ENCODE measurements around the gene ANO8. TPM values are rescaled to one million over a fixed set of nuclear protein-coding genes. Genes with fewer than 3 reads are reported as not detected.
A peak's percentile ranks its signal among the peaks of the same experiment; 100 is the strongest.

Gene ANO8
- total RNA-seq, 1 donor from 2014 or later, result 98.8 TPM

- peaks cover 5% of the 10 kb centered on the region for H3K36me3 Mint-ChIP-seq (ENCODE audit: unreplicated experiment)
- peaks cover 8% of the 10 kb centered on the region for H3K9me3 Mint-ChIP-seq (ENCODE audit: unreplicated experiment)
- peak overlapping the region; percentile 46 for H3K4me3 Mint-ChIP-seq (ENCODE audit: unreplicated experiment)
- H3K27ac Mint-ChIP-seq (ENCODE audit: unreplicated experiment), result no peak overlapping the region
- no peak for DNase-seq
- H3K4me1 Mint-ChIP-seq (ENCODE audit: low read depth, unreplicated experiment), result peaks cover 8% of the 10 kb centered on the region
- no peak for TF ChIP-seq CTCF (IDR thresholded peaks at IDR 0.05; ENCODE audit: partially characterized antibody, unreplicated experiment)
- H3K27me3 Mint-ChIP-seq (ENCODE audit: unreplicated experiment), result peaks cover 13% of the 10 kb centered on the region
These were observed 4.2 kb downstream of the ANO8 start for GRCh38 chr19:17330262-17331044.

- peak overlapping the region; percentile 77 for H3K27ac Mint-ChIP-seq (ENCODE audit: unreplicated experiment)
- H3K27me3 Mint-ChIP-seq (ENCODE audit: unreplicated experiment), result peaks cover 8% of the 10 kb centered on the region
These were observed 5.0 kb downstream of the ANO8 start for GRCh38 chr19:17329366-17330261.

GRCh38 chr19:17328517-17329365, 5.9 kb downstream of the ANO8 start:
- Mint-ChIP-seq H3K27ac (ENCODE audit: unreplicated experiment) (no peak overlapping the region), H3K4me3 (ENCODE audit: unreplicated experiment) (no peak overlapping the region)
- no peak for TF ChIP-seq CTCF (IDR thresholded peaks at IDR 0.05; ENCODE audit: partially characterized antibody, unreplicated experiment)

More at GRCh38 chr19:17329366-17330261, 5.0 kb downstream of the ANO8 start:
- DNase-seq, result no peak
- H3K36me3 Mint-ChIP-seq (ENCODE audit: unreplicated experiment), result peaks cover 5% of the 10 kb centered on the region
- TF ChIP-seq CTCF (IDR thresholded peaks at IDR 0.05; ENCODE audit: partially characterized antibody, unreplicated experiment), result no peak
- peaks cover 7% of the 10 kb centered on the region for H3K9me3 Mint-ChIP-seq (ENCODE audit: unreplicated experiment)
- H3K4me1 Mint-ChIP-seq (ENCODE audit: low read depth, unreplicated experiment), result peaks cover 6% of the 10 kb centered on the region
- H3K4me3 Mint-ChIP-seq (ENCODE audit: unreplicated experiment), result peak overlapping the region; percentile 52

GRCh38 chr19:17327654-17328516, 6.8 kb downstream of the ANO8 start:
- Mint-ChIP-seq H3K36me3 (ENCODE audit: unreplicated experiment) (peaks cover 5% of the 10 kb centered on the region), H3K27ac (ENCODE audit: unreplicated experiment) (peak overlapping the region; percentile 90), H3K27me3 (ENCODE audit: unreplicated experiment) (peaks cover 9% of the 10 kb centered on the region), H3K4me1 (ENCODE audit: low read depth, unreplicated experiment) (peaks cover 9% of the 10 kb centered on the region), H3K4me3 (ENCODE audit: unreplicated experiment) (peak overlapping the region; percentile 77), H3K9me3 (ENCODE audit: unreplicated experiment) (peaks cover 7% of the 10 kb centered on the region)
- peak; percentile 87 for DNase-seq
- TF ChIP-seq CTCF (IDR thresholded peaks at IDR 0.05; ENCODE audit: partially characterized antibody, unreplicated experiment), result peak; percentile 61

More at GRCh38 chr19:17328517-17329365, 5.9 kb downstream of the ANO8 start:
- Mint-ChIP-seq H3K4me1 (ENCODE audit: low read depth, unreplicated experiment) (peaks cover 6% of the 10 kb centered on the region), H3K27me3 (ENCODE audit: unreplicated experiment) (peaks cover 8% of the 10 kb centered on the region), H3K36me3 (ENCODE audit: unreplicated experiment) (peaks cover 5% of the 10 kb centered on the region), H3K9me3 (ENCODE audit: unreplicated experiment) (peaks cover 5% of the 10 kb centered on the region)
- DNase-seq, result peak; percentile 39

Data from glutamatergic neuron (in vitro differentiated cells).